Activated naive CD4-positive, alpha-beta T cell treated with anti-CD3 and anti-CD28 coated beads for 36 hours (primary cell): ENCODE data around the gene EPO. TPM values are rescaled to one million over a fixed set of nuclear protein-coding genes. Genes with fewer than 3 reads are reported as not detected.
"Not testable (repeated sequence)": the region's sequence is repeated elsewhere in the genome, so short reads cannot be mapped to it uniquely, and the experiment has no call there.

Experiments
- CTCF ChIA-PET: fragments of 350-600 bp; sonication (Branson Sonifier 250); formaldehyde crosslinking; loops from one replicate; lab custom pipeline; 2021; ENCODE audit warnings: antibody characterized with exemption; lab: Charles Lee
- DNase-seq: peaks from one replicate; pipeline ENCODE4 v3.0.0-alpha.2; 2020
- H3K27ac Mint-ChIP-seq: one replicate; pipeline ENCODE4 v1.8.0; 2021; ENCODE audit warnings: mild to moderate bottlenecking, mixed read lengths
- H3K27me3 Mint-ChIP-seq: one replicate; pipeline ENCODE4 v1.8.0; 2021; ENCODE audit warnings: low read depth, mixed read lengths
- H3K36me3 Mint-ChIP-seq: one replicate; pipeline ENCODE4 v1.8.0; 2021; ENCODE audit warnings: low read depth, mixed read lengths
- H3K4me1 Mint-ChIP-seq: one replicate; pipeline ENCODE4 v1.8.0; 2021; ENCODE audit warnings: low read depth, mixed read lengths
- H3K4me3 Mint-ChIP-seq: one replicate; pipeline ENCODE4 v1.8.0; 2021; ENCODE audit warnings: mild to moderate bottlenecking, moderate library complexity, mixed read lengths
- H3K9me3 Mint-ChIP-seq: one replicate; pipeline ENCODE4 v1.8.0; 2021; ENCODE audit warnings: mixed read lengths
- intact Hi-C: fragments of 100-400 bp; cut with micrococcal nuclease; formaldehyde crosslinking; loops from one replicate; pipeline ENCODE4 v1.15.1; 2023
- total RNA-seq, 2 experiments: library from RNA; stranded (reverse); gene quantifications; one replicate each; pipeline ENCODE4 v1.2.3, GENCODE V29; 2021

EPO gene
- total RNA-seq, 2 experiments from 2014 or later: not detected

GRCh38 chr7:100711369-100711768, 8.9 kb upstream of the EPO start:
- Mint-ChIP-seq H3K4me1 (peaks cover 14% of the 10 kb centered on the region), H3K36me3 (peaks cover 7% of the 10 kb centered on the region), H3K4me3 (no peak overlapping the region), H3K27ac (no peak overlapping the region), H3K27me3 (no peaks in the 10 kb centered on the region), H3K9me3 (no peaks in the 10 kb centered on the region)
- DNase-seq: no peak
- CTCF ChIA-PET: no interaction called here
- intact Hi-C loops: no loop called here

- intact Hi-C loops: no loop called here
- no peaks in the 10 kb centered on the region for H3K9me3 Mint-ChIP-seq
- peaks cover 2% of the 10 kb centered on the region for H3K36me3 Mint-ChIP-seq
- H3K27me3 Mint-ChIP-seq: peaks cover 8% of the 10 kb centered on the region
- H3K4me3 Mint-ChIP-seq: no peak overlapping the region
- no peaks in the 10 kb centered on the region for H3K4me1 Mint-ChIP-seq
- DNase-seq: no peak
- no peak overlapping the region for H3K27ac Mint-ChIP-seq
- CTCF ChIA-PET: no interaction called here
Measured at GRCh38 chr7:100714725-100715124, 5.5 kb upstream of the EPO start.

GRCh38 chr7:100717073-100717472, 3.2 kb upstream of the EPO start:
- H3K4me1 Mint-ChIP-seq, H3K9me3 Mint-ChIP-seq, H3K4me3 Mint-ChIP-seq, intact Hi-C loops, H3K36me3 Mint-ChIP-seq, H3K27ac Mint-ChIP-seq, DNase-seq: not testable (repeated sequence)
- H3K27me3 Mint-ChIP-seq: peaks cover 23% of the 10 kb centered on the region
- CTCF ChIA-PET: interaction anchor here (0.6 to 2.1 kb wide), 3 partner anchors 9 to 52 kb away, joined by 3 to 9 read pairs (median 3); partner anchors contain the start of gene POP7

- intact Hi-C loops: no loop called here
- Mint-ChIP-seq H3K27ac (no peak overlapping the region), H3K9me3 (no peaks in the 10 kb centered on the region), H3K4me3 (no peak overlapping the region), H3K36me3 (no peaks in the 10 kb centered on the region), H3K4me1 (no peaks in the 10 kb centered on the region), H3K27me3 (peaks cover 37% of the 10 kb centered on the region)
- CTCF ChIA-PET: interaction anchor here (1.8 kb wide), 1 partner anchor 14 kb away, joined by 5 read pairs; the partner anchor contains the start of gene POP7
- no peak for DNase-seq
Measured at GRCh38 chr7:100719523-100720278, 567 bp upstream of the EPO start.

- Mint-ChIP-seq H3K27ac (no peak overlapping the region), H3K4me1 (peaks cover 3% of the 10 kb centered on the region), H3K9me3 (no peaks in the 10 kb centered on the region), H3K27me3 (peaks cover 39% of the 10 kb centered on the region), H3K4me3 (no peak overlapping the region), H3K36me3 (no peaks in the 10 kb centered on the region)
- DNase-seq: no peak
- CTCF ChIA-PET: interaction anchor here (0.6 to 5.8 kb wide), 3 partner anchors 12 to 270 kb away, joined by 3 to 52 read pairs (median 4); partner anchors contain the start of gene POP7
- intact Hi-C loops: no loop called here
Measured at GRCh38 chr7:100720671-100721504, 620 bp downstream of the EPO start.

- Mint-ChIP-seq H3K36me3 (no peaks in the 10 kb centered on the region), H3K4me3 (no peak overlapping the region), H3K9me3 (no peaks in the 10 kb centered on the region), H3K4me1 (peaks cover 3% of the 10 kb centered on the region), H3K27me3 (peaks cover 39% of the 10 kb centered on the region), H3K27ac (no peak overlapping the region)
- intact Hi-C loops: no loop called here
- DNase-seq: no peak
- CTCF ChIA-PET: interaction anchor here (0.6 to 5.8 kb wide), 2 partner anchors 11 to 17 kb away, joined by 4 to 52 read pairs; partner anchors contain the start of gene POP7
Measured at GRCh38 chr7:100721505-100721812, 1.2 kb downstream of the EPO start.

GRCh38 chr7:100722480-100723212, 2.4 kb downstream of the EPO start:
- intact Hi-C loops: no loop called here
- Mint-ChIP-seq H3K4me1 (peaks cover 3% of the 10 kb centered on the region), H3K9me3 (no peaks in the 10 kb centered on the region), H3K4me3 (no peak overlapping the region), H3K27me3 (peaks cover 39% of the 10 kb centered on the region), H3K36me3 (no peaks in the 10 kb centered on the region), H3K27ac (no peak overlapping the region)
- no peak for DNase-seq
- CTCF ChIA-PET: interaction anchor here (0.5 to 5.8 kb wide), 7 partner anchors 10 to 157 kb away, joined by 3 to 52 read pairs (median 3); partner anchors contain the start of gene POP7

GRCh38 chr7:100723732-100724275, 3.5 kb downstream of the EPO start:
- CTCF ChIA-PET: interaction anchor here (1.3 to 5.8 kb wide), 4 partner anchors 10 to 112 kb away, joined by 3 to 52 read pairs (median 4); partner anchors contain the start of genes MOSPD3, POP7 and ZAN
- no peak for DNase-seq
- H3K4me1 Mint-ChIP-seq: peaks cover 3% of the 10 kb centered on the region
- no peaks in the 10 kb centered on the region for H3K36me3 Mint-ChIP-seq
- H3K4me3 Mint-ChIP-seq: no peak overlapping the region
- intact Hi-C loops: no loop called here
- no peaks in the 10 kb centered on the region for H3K9me3 Mint-ChIP-seq
- no peak overlapping the region for H3K27ac Mint-ChIP-seq
- peaks cover 37% of the 10 kb centered on the region for H3K27me3 Mint-ChIP-seq

GRCh38 chr7:100724364-100724763, 4.1 kb downstream of the EPO start:
- H3K27ac Mint-ChIP-seq, H3K9me3 Mint-ChIP-seq, H3K4me1 Mint-ChIP-seq, intact Hi-C loops, H3K4me3 Mint-ChIP-seq, H3K36me3 Mint-ChIP-seq, DNase-seq: not testable (repeated sequence)
- H3K27me3 Mint-ChIP-seq: peaks cover 34% of the 10 kb centered on the region
- CTCF ChIA-PET: interaction anchor here (0.6 to 5.8 kb wide), 10 partner anchors 9 to 255 kb away, joined by 3 to 52 read pairs (median 3); partner anchors contain the start of genes MOSPD3, POP7 and ZAN

- no peak overlapping the region for H3K4me3 Mint-ChIP-seq
- no peak for DNase-seq
- peaks cover 14% of the 10 kb centered on the region for H3K27me3 Mint-ChIP-seq
- H3K9me3 Mint-ChIP-seq: no peaks in the 10 kb centered on the region
- no peaks in the 10 kb centered on the region for H3K36me3 Mint-ChIP-seq
- intact Hi-C loops: loop anchor here (5.0 kb wide), 1 partner anchor 95 kb away; no protein-coding TSS in a partner anchor
- CTCF ChIA-PET: interaction anchor here (1.5 to 2.4 kb wide), 4 partner anchors 16 to 162 kb away, joined by 3 to 9 read pairs (median 6); partner anchors contain the start of gene POP7
- no peak overlapping the region for H3K27ac Mint-ChIP-seq
- peaks cover 3% of the 10 kb centered on the region for H3K4me1 Mint-ChIP-seq
Measured at GRCh38 chr7:100726996-100727761, 6.9 kb downstream of the EPO start.

GRCh38 chr7:100728196-100728595, 7.9 kb downstream of the EPO start:
- Mint-ChIP-seq H3K27me3 (peaks cover 6% of the 10 kb centered on the region), H3K27ac (no peak overlapping the region), H3K36me3 (no peaks in the 10 kb centered on the region), H3K4me1 (peaks cover 3% of the 10 kb centered on the region), H3K4me3 (no peak overlapping the region), H3K9me3 (no peaks in the 10 kb centered on the region)
- CTCF ChIA-PET: interaction anchor here (0.6 to 2.4 kb wide), 4 partner anchors 15 to 163 kb away, joined by 4 to 9 read pairs (median 6); partner anchors contain the start of gene POP7
- DNase-seq: no peak
- intact Hi-C loops: loop anchor here (5.0 kb wide), 1 partner anchor 96 kb away; no protein-coding TSS in a partner anchor
